LoVo (cell line): ENCODE data around the gene PIGM.

Experiments
- DNase-seq: peaks from one replicate; pipeline ENCODE4 v3.0.0-alpha.2; 2016; ENCODE audit warnings: low spot score

Gene PIGM

DNA sequence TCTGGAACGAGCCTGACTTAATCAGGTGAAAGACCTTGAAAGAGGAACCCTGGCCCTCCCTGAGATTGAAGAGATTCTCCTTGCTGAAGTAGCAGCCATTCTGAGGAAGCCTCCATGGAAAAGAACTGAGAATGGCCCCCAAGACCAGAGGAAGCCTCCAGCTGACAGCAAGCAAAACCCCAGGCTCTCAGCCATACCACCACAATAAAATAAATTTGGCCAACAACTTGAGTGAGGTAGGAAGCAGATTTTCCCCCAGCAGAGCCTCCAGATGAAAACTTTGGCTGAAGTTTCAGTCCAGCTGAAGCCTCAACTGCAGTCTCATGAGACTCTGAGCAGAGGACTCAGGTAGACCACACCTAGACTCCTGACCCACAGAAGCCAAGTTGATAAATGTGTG lies 43.8 kb downstream of the PIGM start:
- no peak for DNase-seq

DNA sequence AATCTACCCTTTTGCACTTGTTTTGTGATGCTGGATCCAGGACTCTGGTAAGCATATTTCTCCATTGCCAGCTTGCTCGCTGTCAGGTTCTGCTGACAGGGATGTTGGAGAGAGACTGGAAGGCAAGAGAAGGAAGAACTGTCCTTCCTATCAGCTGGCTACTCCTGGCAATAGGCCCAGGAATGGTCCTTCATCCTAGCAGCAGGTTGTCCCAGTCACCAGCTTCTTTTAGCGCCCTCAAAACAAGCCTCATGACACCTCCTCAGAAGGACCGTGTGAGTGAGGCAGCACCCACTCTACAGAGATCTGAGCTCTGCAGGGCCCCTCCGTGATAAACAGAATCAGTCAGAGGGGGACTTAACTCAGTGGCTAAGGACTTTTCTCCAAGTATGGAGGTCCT lies 44.6 kb downstream of the PIGM start:
- no peak for DNase-seq

- no peak for DNase-seq
Measured at GRCh38 chr1:159986531-159986930, 45.3 kb downstream of the PIGM start.

DNA sequence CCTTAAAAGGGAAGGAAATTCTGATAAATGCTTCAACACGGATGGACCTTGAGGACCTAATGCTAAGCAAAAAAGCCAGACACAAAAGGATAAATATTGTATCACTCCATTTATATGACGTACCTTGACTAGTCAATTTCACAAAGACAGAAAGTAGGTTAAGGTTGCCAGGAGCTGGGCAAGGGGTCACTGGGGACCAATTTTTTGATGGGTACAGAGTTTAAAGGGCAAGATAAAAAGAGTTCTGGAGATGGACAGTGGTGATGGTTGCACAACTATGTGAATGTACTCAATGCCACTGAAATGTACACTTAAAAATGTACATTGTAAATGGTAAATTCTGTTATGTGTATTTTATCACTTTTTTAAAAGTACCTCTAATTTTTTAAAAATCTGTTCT lies 45.7 kb downstream of the PIGM start:
- DNase-seq = no peak

DNA sequence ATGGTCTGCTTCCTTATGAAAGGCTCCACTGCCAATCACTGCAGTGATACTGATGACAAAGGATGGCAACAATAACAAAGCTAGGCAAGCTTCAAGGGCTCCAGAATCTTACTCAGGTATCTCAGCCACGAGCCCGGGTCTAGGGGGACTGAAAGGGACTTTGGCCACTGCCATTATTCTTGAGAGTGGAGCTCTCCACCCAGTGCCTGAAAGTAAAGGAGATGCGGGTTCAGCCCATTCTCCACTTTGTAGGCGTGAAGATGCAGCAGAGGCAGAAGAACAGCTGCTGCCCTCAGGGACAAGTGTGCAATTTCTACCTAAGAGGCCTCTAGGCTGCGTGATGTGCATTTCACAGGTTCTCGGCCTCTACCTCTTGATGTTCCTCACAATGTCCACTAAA lies 46.3 kb downstream of the PIGM start:
- no peak for DNase-seq

DNA sequence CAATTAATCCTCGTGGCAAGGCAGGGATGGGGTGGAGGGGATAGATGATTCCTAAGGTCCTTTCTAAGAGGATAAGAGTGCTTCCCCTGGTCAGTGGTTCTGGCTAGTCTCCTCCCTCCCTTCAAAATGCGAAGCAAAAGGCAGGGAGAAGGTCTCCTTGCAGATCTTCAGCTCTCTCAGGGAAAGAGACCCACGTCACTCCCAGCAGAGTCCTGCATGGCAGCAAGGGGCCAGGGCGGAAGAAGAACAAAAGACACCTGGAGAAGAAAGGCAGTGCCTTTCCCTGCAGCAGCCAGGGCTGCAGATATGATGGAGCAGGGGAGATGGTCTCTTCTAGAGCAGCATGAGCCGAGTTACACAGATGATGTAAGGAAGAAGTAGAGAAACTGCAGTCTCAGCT lies 48.1 kb downstream of the PIGM start:
- no peak for DNase-seq

- no peak for DNase-seq
Measured at GRCh38 chr1:159982280-159982679, 49.5 kb downstream of the PIGM start.

- DNase-seq = no peak
Measured at GRCh38 chr1:159981351-159982055, 50.3 kb downstream of the PIGM start.

- no peak for DNase-seq
Measured at GRCh38 chr1:159980786-159981185, 51.0 kb downstream of the PIGM start.

DNA sequence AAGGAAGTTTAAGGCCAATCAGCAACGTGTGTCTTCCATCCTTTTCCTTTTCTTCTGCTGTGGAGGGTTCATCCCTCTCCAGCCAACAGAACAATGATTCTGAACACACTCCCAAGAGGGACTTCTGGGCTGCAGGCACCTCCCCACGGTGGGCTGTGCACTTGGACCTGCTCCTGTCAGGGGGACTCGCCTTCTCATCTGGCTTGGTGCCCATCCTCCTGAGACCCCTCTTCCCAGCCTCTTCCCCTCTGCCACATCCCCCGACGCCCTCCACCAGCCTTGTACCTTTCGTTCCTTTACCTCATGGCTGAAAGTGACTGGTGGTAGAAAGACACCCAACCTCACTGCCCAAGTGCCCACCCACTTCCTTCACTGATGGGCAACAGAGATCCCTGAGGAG lies 51.7 kb downstream of the PIGM start:
- no peak for DNase-seq

DNA sequence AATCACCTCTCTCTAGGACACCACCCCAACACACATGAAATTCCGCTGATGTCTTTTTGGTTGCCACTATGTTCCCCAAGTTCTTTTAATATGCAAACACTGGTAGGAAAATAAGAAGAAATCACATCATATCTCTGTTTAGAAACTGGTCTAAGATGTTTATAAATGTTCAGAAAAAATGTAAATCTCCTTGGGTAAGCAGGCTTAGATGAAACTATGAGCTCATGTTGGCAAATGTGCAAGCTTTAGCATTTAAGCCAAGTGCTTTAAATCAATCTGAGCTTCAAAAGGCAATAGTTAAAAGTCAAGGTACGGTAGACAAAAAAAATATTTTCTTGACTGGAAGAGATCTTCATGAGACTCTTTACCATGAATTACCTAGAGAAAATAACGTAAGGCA lies 52.5 kb downstream of the PIGM start:
- no peak for DNase-seq

DNA sequence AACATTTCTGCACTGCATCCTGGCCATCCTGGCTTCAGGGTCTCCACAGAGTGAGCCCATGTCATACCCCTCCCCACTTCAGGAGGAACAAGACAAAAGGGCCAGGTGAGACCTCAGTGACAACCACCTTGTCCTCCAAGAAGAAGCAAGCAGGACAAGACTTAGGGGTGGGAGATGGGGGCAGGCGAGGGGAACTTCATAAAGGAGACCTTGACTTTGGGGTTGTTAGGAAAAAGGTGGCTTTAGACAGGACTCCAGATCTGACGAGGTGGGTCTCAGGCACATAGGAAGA lies 53.7 kb downstream of the PIGM start:
- no peak for DNase-seq

DNA sequence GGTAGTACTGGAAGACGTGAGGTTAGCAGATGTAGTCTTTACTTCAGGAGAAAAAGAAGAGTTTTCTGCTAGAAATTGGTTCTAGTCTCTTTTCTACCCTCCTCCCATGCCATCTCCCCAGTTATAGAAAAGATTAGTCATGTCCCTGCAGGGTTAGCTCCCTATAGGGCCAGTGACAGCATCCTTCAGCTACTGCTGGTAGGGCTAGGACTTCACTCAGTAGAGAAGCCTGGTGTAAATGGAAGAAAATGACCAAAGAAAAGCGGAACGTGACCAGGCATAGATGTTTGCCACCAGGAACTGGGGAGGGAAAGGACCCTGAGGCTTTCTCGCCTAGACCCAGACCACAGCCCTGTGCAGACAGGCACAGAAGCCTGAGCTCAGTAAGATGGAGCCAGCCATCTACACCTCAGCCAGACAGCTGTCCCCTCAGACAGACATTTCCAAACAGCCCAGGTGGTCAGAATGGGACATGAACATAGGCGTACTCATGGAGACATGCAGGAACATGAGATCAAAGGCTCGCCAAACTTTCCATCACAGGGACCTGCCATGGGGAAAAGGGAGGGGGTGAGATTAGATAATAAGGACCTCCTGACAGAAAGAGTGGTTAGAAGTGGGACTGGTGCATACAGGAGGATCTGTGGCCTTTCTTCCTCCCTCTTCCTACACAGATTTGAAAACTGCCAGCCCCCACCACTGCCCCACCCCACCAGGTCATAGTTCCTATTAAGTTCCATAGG lies 54.3 kb downstream of the PIGM start:
- DNase-seq = no peak
